ENCODE results near the gene SLC25A29. TPM values are rescaled to one million over a fixed set of nuclear protein-coding genes. Genes with fewer than 3 reads are reported as not detected.

The SLC25A29 gene
- total RNA-seq, 4 donors from 2014 or later = 29.7 to 72.2 (median 50.2) TPM

DNA sequence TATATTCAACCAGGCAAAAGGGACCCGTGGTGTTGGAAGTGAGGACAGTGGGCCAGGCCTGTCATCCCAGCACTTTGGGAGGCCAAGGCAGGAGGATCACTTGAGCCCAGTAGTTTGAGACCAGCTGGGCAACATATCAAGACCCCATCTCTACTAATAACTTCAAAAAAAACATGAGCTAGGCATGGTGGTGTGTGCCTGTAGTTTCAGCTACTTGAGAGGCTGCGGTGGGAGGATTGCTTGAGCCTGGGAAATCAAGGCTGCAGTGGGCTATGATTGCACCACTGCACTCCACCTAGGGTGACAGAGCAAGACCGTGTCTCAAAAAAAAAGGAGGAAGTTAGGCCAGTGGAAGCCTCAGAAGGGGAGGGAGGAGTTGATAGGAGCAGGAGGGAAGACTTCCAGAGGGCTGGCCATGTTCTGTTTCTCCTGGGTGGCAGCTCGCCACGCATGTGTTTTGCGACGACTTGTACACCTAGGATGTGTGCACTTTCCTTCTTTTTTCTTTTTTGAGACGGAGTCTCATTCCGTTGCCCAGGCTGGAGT lies 10.1 kb downstream of the SLC25A29 start:
- ATAC-seq (ENCODE audit: low FRiP score) (no peak), DNase-seq (ENCODE audit: low spot score) (no peak)
- TF ChIP-seq, protein P1, sequence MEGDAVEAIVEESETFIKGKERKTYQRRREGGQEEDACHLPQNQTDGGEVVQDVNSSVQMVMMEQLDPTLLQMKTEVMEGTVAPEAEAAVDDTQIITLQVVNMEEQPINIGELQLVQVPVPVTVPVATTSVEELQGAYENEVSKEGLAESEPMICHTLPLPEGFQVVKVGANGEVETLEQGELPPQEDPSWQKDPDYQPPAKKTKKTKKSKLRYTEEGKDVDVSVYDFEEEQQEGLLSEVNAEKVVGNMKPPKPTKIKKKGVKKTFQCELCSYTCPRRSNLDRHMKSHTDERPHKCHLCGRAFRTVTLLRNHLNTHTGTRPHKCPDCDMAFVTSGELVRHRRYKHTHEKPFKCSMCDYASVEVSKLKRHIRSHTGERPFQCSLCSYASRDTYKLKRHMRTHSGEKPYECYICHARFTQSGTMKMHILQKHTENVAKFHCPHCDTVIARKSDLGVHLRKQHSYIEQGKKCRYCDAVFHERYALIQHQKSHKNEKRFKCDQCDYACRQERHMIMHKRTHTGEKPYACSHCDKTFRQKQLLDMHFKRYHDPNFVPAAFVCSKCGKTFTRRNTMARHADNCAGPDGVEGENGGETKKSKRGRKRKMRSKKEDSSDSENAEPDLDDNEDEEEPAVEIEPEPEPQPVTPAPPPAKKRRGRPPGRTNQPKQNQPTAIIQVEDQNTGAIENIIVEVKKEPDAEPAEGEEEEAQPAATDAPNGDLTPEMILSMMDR (IDR thresholded peaks at IDR 0.05) = no peak

DNA sequence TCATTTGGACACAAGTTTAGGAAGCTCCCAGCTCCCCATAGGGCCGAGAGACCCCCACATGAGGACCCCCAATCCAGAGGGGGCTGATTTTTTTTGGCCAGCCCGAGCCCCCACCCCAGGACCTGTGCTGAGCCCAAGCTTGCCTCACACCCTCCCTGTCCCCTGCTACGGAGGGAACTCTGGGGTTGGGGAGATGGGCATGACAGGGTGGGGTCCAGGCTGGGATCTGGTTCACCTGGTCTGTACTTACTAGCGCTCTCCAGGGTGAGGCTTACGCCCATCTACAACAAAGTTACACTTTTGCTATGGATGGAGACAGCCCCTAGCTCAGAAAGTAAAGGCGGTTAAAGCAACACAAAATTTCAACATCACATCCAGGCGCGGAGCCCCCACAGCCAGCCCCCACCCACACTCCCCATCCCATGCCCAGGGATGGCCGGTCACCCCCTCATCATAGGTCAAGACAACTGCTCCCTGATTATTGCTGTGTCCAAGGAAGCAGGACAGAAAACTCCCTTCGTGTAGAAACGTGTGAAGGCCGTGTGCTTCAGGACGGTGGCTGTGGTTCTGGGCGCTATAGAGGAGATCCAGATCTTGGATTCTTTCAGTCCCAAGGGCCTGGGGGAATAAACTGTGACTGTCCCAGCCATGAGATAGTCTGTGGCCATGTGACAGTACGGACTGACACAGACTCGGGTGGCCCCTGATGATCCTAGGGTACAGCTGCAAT lies 10.7 kb downstream of the SLC25A29 start:
- TF ChIP-seq, protein P1 (IDR thresholded peaks at IDR 0.05) = no peak
- no peak for ATAC-seq (ENCODE audit: low FRiP score)
- DNase-seq (ENCODE audit: low spot score) = no peak

DNA sequence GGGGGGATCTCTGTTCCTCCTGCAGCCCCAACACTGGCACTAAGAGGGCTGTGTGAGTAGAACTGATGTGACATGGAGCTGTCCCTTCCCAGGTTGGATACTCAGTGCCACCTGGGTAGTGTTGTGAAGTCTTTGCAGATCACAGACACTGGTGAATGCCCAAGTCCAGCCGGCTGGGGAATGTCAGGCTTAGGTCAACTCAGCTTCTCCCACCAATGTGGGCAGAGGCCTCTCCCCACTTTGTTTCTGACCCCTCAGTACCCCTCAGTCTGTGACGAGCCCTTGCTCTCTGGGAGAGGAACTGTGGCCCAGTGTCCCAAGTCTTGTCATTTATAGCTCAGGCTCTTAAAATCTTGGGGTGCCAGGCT lies 11.3 kb downstream of the SLC25A29 start:
- ATAC-seq (ENCODE audit: low FRiP score) (no peak), DNase-seq (ENCODE audit: low spot score) (no peak)

DNA sequence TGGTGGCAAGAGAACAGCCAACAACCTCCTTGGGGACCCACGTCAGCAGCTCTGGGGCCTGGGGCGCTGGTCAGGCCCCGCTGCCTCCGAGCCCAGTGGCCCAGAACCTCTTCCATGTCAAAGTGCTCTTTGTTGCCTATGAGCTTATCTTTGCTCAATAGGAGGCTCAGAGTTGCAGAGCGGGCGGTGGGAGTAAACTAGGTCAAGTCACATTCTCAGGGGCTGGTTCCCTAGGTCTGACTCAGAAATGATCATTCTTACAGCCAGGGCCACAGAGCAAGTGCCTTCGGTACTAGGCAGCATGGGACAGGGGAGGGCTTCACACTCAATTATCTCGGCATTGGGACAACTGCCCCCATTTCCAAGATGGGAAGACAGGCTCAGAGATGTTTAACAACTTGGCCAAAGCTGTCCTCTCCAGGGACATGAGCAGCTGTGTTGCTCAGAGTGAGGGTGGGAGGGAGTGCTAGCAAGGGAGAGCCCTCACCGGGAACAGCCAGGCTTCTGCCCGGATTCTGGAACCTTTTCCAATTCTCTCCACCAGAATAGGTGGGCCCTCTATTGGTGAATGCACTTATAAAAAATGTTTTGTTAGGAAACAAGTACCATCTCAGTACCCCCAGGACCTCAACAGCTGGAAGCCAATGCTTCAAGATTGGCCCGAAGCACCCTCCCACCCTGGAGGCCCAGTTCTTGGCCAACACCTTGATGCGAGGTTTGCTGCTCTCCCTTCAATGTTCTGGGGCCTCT lies 11.9 kb downstream of the SLC25A29 start:
- DNase-seq (ENCODE audit: low spot score) = no peak
- ATAC-seq (ENCODE audit: low FRiP score) = peak; percentile 24
- TF ChIP-seq, protein P1 (IDR thresholded peaks at IDR 0.05) = no peak

More for the DNA sequence above, 11.3 kb downstream of the SLC25A29 start:
- TF ChIP-seq, protein P1 (IDR thresholded peaks at IDR 0.05) = no peak

DNA sequence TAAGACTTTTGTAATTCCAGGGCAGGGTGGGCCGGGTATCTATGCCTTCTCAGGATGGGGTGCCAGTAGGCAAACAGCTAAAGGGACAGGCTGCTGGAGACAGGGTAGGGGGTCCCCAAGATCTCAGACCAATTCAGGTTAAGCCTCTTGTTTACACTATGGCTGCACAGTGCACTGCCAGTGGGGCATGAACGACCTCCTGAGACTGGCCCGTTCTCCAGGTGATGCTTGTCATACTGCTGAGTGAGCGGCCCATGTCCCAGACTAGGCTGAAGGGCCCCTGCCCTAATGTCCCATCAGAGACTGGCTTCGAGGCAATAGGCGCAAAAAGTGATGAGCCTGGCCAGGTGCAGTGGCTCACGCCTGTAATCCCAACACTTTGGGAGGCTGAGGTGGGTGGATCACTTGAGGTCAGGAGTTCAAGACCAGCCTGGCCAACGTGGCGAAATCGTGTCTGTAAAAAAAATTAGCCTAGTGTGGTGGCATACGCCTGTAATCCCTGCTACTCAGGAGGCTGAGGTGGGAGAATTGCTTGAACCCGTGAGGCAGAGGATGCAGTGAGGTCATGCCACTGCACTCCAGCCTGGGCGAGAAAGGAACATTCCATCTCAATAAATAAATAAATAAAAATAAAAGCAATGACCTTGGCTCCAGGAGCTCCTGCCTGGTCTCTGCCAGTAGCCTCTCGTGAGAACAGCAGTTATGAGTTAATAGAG lies 12.6 kb downstream of the SLC25A29 start:
- TF ChIP-seq, protein P1 (IDR thresholded peaks at IDR 0.05) = no peak
- no peak for DNase-seq (ENCODE audit: low spot score)
- ATAC-seq (ENCODE audit: low FRiP score) = no peak

DNA sequence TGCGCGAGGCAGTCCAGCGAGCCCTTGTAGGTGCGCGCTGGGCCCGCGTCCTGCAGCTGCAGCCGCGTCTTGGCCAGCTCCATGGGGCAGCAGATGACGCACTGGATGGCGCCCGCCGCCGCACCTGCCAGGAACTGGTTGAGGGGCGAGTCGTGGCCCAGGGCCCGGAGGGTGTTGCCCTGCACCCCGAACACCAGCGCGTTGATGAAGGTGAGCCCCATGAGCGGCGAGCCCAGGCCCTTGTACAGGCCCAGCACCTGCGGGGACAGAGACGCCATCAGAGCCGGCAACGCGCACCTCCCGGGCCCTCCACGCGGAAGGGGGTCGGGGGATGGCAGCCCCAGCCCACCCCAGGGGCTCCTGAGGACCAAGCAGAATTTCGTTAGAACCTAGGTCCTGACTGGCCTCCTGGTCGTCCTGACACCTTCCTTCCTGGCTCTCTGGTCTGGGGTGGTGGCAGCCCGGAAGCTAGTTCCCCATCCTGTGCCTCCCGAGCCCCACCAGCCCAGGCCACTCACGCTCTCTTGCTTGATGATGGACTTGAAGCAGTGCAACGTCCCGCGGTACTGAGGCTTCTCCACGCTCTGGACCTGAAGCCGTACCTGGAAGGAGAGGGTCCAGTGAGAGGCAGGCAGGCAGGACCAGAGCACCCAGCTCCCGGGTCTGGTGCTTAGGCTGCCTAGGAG lies 13.3 kb downstream of the SLC25A29 start:
- ATAC-seq (ENCODE audit: low FRiP score) (no peak), DNase-seq (ENCODE audit: low spot score) (no peak)

More for the DNA sequence above, 13.3 kb downstream of the SLC25A29 start:
- TF ChIP-seq, protein P1 (IDR thresholded peaks at IDR 0.05) = no peak
